Subcutaneous abdominal adipose tissue (tissue), 5 donors: ENCODE results near the gene DHX40.

Experiments
- H3K27ac ChIP-seq: one replicate; pipeline ENCODE4 v1.7.0; 2013; ENCODE audit warnings: low read depth, mild to moderate bottlenecking, inconsistent platforms, low read length, moderate library complexity
- H3K27me3 ChIP-seq, 5 donors: one replicate each; pipeline ENCODE4 v1.7.0; 2013; ENCODE audit warnings: low read length in 5 of 5, inconsistent platforms in 1 of 5; ENCODE audit not compliant: control insufficient read depth in 5 of 5, insufficient read depth in 4 of 5
- H3K36me3 ChIP-seq, 5 donors: one replicate each; pipeline ENCODE4 v1.7.0; 2013; ENCODE audit warnings: low read length in 5 of 5; ENCODE audit not compliant: control insufficient read depth in 5 of 5, insufficient read depth in 5 of 5
- H3K4me1 ChIP-seq, 5 donors: one replicate each; pipeline ENCODE4 v1.7.0; 2013; ENCODE audit warnings: low read length in 5 of 5, mild to moderate bottlenecking in 3 of 5, moderate library complexity in 1 of 5; ENCODE audit not compliant: control insufficient read depth in 5 of 5, insufficient read depth in 5 of 5
- H3K4me3 ChIP-seq, 5 donors: one replicate each; pipeline ENCODE4 v1.7.0; 2013; ENCODE audit warnings: low read length in 5 of 5, low read depth in 1 of 5
- H3K9ac ChIP-seq, 5 donors: one replicate each; pipeline ENCODE4 v1.7.0; 2013; ENCODE audit warnings: low read length in 5 of 5, mild to moderate bottlenecking in 4 of 5, moderate library complexity in 3 of 5
- H3K9me3 ChIP-seq, 5 donors: one replicate each; pipeline ENCODE4 v1.7.0; 2013; ENCODE audit warnings: low read length in 5 of 5; ENCODE audit not compliant: control insufficient read depth in 5 of 5
- donor health status: healthy.
- donor health status: healthy.
- donor health status: healthy.
- donor health status: healthy.
- donor health status: healthy.

Gene DHX40

GRCh38 chr17:59637611-59638310 lies 72.4 kb downstream of the DHX40 start:
- H3K9ac ChIP-seq, result no peak overlapping the region
- no peak overlapping the region for H3K4me3 ChIP-seq
- H3K36me3 ChIP-seq, result peaks cover 0 to 2% (median 0%) of the 10 kb centered on the region in 5 donors
- H3K9me3 ChIP-seq, result no peaks in the 10 kb centered on the region
- H3K27ac ChIP-seq, result no peak overlapping the region
- H3K4me1 ChIP-seq, result peaks cover 3 to 59% (median 42%) of the 10 kb centered on the region in 5 donors
- no peaks in the 10 kb centered on the region for H3K27me3 ChIP-seq

GRCh38 chr17:59638553-59638952 lies 73.1 kb downstream of the DHX40 start:
- Histone ChIP-seq H3K9me3 (no peaks in the 10 kb centered on the region), H3K36me3 (peaks cover 0 to 2% (median 0%) of the 10 kb centered on the region in 5 donors), H3K27me3 (no peaks in the 10 kb centered on the region), H3K4me1 (peaks cover 3 to 63% (median 39%) of the 10 kb centered on the region in 5 donors), H3K27ac (no peak overlapping the region), H3K9ac (peak overlapping the region in 1 of 5 donors; percentile 32), H3K4me3 (no peak overlapping the region)

GRCh38 chr17:59641799-59642484 lies 76.5 kb downstream of the DHX40 start:
- peaks cover 4 to 21% (median 6%) of the 10 kb centered on the region in 5 donors for H3K36me3 ChIP-seq
- H3K4me1 ChIP-seq, result peaks cover 0 to 46% (median 23%) of the 10 kb centered on the region in 5 donors
- peak overlapping the region in 2 of 5 donors; percentile 16 to 70 for H3K9ac ChIP-seq
- H3K27me3 ChIP-seq, result no peaks in the 10 kb centered on the region
- H3K4me3 ChIP-seq, result no peak overlapping the region
- H3K9me3 ChIP-seq, result no peaks in the 10 kb centered on the region
- no peak overlapping the region for H3K27ac ChIP-seq

- Histone ChIP-seq H3K27me3 (no peaks in the 10 kb centered on the region), H3K27ac (no peak overlapping the region), H3K9ac (peak overlapping the region in 2 of 5 donors; percentile 57 to 70), H3K36me3 (peaks cover 9 to 25% (median 10%) of the 10 kb centered on the region in 5 donors), H3K4me1 (peaks cover 0 to 44% (median 23%) of the 10 kb centered on the region in 5 donors), H3K4me3 (no peak overlapping the region), H3K9me3 (no peaks in the 10 kb centered on the region)
Observed at GRCh38 chr17:59642565-59642964, 77.2 kb downstream of the DHX40 start.

GRCh38 chr17:59643159-59644140 lies 78.0 kb downstream of the DHX40 start:
- Histone ChIP-seq H3K27me3 (no peaks in the 10 kb centered on the region), H3K9me3 (no peaks in the 10 kb centered on the region), H3K4me1 (peaks cover 0 to 38% (median 19%) of the 10 kb centered on the region in 5 donors), H3K4me3 (no peak overlapping the region), H3K27ac (no peak overlapping the region), H3K9ac (no peak overlapping the region), H3K36me3 (peaks cover 15 to 33% (median 18%) of the 10 kb centered on the region in 5 donors)

- Histone ChIP-seq H3K36me3 (peaks cover 44 to 69% (median 47%) of the 10 kb centered on the region in 5 donors), H3K27me3 (no peaks in the 10 kb centered on the region), H3K27ac (no peak overlapping the region), H3K4me3 (no peak overlapping the region), H3K9me3 (no peaks in the 10 kb centered on the region), H3K4me1 (peaks cover 0 to 15% (median 11%) of the 10 kb centered on the region in 5 donors), H3K9ac (no peak overlapping the region)
Observed at GRCh38 chr17:59647288-59647687, 81.9 kb downstream of the DHX40 start.

GRCh38 chr17:59649886-59650285 lies 84.5 kb downstream of the DHX40 start:
- Histone ChIP-seq H3K9ac (peak overlapping the region in 1 of 5 donors; percentile 2), H3K4me3 (no peak overlapping the region), H3K4me1 (no peaks in the 10 kb centered on the region), H3K27ac (no peak overlapping the region), H3K36me3 (peaks cover 55 to 83% (median 65%) of the 10 kb centered on the region in 5 donors), H3K27me3 (no peaks in the 10 kb centered on the region), H3K9me3 (no peaks in the 10 kb centered on the region)

GRCh38 chr17:59650642-59651041 lies 85.2 kb downstream of the DHX40 start:
- Histone ChIP-seq H3K27me3 (no peaks in the 10 kb centered on the region), H3K36me3 (peaks cover 63 to 82% (median 71%) of the 10 kb centered on the region in 5 donors), H3K4me1 (no peaks in the 10 kb centered on the region), H3K9ac (no peak overlapping the region), H3K27ac (no peak overlapping the region), H3K4me3 (no peak overlapping the region), H3K9me3 (no peaks in the 10 kb centered on the region)

- no peaks in the 10 kb centered on the region for H3K27me3 ChIP-seq
- peaks cover 66 to 84% (median 71%) of the 10 kb centered on the region in 5 donors for H3K36me3 ChIP-seq
- H3K9ac ChIP-seq, result no peak overlapping the region
- H3K27ac ChIP-seq, result no peak overlapping the region
- no peaks in the 10 kb centered on the region for H3K4me1 ChIP-seq
- no peaks in the 10 kb centered on the region for H3K9me3 ChIP-seq
- no peak overlapping the region for H3K4me3 ChIP-seq
Observed at GRCh38 chr17:59651346-59651745, 85.9 kb downstream of the DHX40 start.
